Measurements from ENCODE around the gene EHMT2. TPM values are rescaled to one million over a fixed set of nuclear protein-coding genes. Genes with fewer than 3 reads are reported as not detected.

EHMT2 gene
- total and polyA plus RNA-seq, 2 of the 13 experiments (the other 11 are each of a cell fraction or from before 2014, with no cell fraction given), result 55.2 to 69.2 TPM

GRCh38 chr6:31945507-31946369, 48.2 kb upstream of the EHMT2 start, which contains the start of gene CFB (continued):
- TF ChIP-seq POGK (CRISPR knock-in tag; conservative IDR thresholded peaks at IDR 0.05) (no peak), GATAD1 (CRISPR knock-in tag; IDR thresholded peaks at IDR 0.05) (peak; percentile 47), FOXA3 (CRISPR knock-in tag; IDR thresholded peaks at IDR 0.05) (peak; percentile 96), FOXM1 (CRISPR knock-in tag; IDR thresholded peaks at IDR 0.05) (no peak), XBP1 (CRISPR knock-in tag; IDR thresholded peaks at IDR 0.05) (no peak), ZNF589 (CRISPR knock-in tag; conservative IDR thresholded peaks at IDR 0.05) (no peak), ZNF800 (CRISPR knock-in tag; IDR thresholded peaks at IDR 0.05) (0 out of 2 replicates have a peak, but pooled peaks have one; percentile 73), HES4 (CRISPR knock-in tag; IDR thresholded peaks at IDR 0.05; ENCODE audit: borderline replicate concordance) (0 out of 2 replicates have a peak, but pooled peaks have one; percentile 20), ZNF264 (CRISPR knock-in tag; IDR thresholded peaks at IDR 0.05) (peak; percentile 84), MATR3 (CRISPR knock-in tag; IDR thresholded peaks at IDR 0.05) (no peak), ISL2 (CRISPR knock-in tag; IDR thresholded peaks at IDR 0.05) (peak; percentile 83; the same call in 1 of the 2 replicates), TRIM22 (IDR thresholded peaks at IDR 0.05) (no peak), NFE2L2 (IDR thresholded peaks at IDR 0.05; ENCODE audit: low read length) (no peak), ZMYM2 (CRISPR knock-in tag; IDR thresholded peaks at IDR 0.05) (no peak), ZNF318 (CRISPR knock-in tag; IDR thresholded peaks at IDR 0.05) (no peak), ZNF550 (CRISPR knock-in tag; IDR thresholded peaks at IDR 0.05; ENCODE audit: borderline replicate concordance) (no peak)

All from HepG2 (cell line).